ENCODE results near the gene CREBRF. TPM values are rescaled to one million over a fixed set of nuclear protein-coding genes. Genes with fewer than 3 reads are reported as not detected.

CREBRF gene, protein sequence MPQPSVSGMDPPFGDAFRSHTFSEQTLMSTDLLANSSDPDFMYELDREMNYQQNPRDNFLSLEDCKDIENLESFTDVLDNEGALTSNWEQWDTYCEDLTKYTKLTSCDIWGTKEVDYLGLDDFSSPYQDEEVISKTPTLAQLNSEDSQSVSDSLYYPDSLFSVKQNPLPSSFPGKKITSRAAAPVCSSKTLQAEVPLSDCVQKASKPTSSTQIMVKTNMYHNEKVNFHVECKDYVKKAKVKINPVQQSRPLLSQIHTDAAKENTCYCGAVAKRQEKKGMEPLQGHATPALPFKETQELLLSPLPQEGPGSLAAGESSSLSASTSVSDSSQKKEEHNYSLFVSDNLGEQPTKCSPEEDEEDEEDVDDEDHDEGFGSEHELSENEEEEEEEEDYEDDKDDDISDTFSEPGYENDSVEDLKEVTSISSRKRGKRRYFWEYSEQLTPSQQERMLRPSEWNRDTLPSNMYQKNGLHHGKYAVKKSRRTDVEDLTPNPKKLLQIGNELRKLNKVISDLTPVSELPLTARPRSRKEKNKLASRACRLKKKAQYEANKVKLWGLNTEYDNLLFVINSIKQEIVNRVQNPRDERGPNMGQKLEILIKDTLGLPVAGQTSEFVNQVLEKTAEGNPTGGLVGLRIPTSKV
- 10.2 and 13.2 TPM in 2 replicates for total RNA-seq

DNA sequence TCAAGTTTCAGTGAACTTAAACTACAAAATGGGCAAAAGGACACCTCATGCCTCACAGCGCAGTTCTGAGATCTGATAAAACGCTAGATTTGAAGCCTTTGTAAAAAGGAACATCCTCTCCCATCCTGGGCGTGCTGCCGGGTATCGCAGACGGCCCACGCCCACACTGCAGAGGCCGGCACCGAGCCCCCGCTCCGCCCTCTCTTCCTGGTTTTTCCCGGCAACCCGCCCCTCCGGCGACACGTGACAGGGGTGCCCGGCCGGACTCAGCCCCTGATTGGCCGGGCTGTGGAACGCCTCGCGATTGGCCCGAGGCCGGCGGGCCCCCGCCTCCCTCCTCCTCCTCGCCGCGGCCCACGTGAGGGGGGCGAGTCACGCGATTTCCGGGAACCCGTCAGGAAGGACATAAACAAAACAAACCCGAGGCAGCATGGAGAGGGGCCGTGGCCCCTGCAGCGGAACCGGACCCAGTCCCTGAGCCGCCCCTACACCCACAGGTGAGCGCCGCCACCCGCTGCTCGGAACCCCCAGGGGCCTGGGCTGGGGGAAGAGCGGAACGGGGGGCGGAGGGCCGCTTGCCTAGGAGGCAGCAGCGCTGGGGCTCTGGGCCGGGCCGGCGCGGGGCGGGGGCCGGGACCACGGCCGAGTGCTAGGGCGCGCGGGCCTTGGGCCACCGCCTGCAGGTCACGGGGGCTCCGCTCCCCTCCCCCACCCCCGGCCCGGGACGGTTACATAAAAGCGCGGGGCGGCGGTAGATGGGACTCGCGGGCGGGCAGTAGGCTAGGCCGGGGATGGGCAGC lies at the start of gene CREBRF:
Gene CREBRF (plus strand): TSS at position 370 of the 800 bp plus-strand sequence. CDS start 24,424 bp downstream, outside the sequence.

DNA sequence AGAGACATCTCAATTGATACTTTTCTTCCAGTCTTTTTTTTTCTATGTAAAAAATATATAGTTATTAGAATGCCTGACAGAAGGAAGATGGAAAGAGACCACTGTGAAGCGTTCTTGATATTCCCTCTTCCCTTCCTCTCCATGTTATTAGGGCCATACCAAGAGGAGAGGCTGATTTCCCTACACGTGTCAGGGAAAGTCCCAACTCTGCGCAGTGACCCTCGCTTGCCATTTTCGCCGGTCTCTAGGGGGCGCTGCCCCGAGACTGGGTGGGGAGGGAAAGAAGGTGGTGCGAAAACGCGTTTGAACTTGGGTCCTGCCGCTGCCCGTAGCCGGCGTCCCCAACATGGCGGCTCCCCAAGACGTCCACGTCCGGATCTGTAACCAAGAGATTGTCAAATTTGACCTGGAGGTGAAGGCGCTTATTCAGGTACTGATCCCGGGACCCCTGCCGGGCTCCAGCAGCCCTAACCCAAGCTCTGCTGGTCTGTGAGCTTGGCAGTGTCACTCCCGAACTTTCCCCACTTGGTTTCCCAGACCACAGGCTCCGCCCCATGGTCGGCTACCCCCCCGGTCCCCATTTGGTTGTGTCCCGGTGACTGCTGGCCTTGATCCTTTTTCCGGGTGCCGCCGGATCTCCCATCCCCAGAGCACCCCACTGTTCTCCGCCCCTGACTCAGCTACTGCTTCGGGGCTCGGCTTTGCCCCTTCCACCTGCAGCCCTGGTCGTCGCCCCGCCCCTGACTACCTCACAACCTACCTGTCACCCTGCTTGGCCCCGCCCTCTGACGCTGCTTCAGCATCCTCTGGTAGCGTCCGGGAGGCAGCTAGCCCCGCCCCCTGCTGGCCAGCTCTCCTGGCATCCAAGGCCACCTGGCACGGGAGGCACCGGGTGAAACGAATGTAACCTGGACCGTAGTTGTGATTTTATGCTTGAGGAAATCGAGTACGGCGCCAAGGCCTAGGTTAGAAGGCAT lies 88.3 kb downstream of the CREBRF start, which contains the start of gene BNIP1:
Gene BNIP1 (plus strand): TSS at position 332 of the 977 bp plus-strand sequence. CDS start 15 bp downstream, at position 347.

Small RNAs within 50 kb of the gene (small RNA-seq; reads per million reads assigned to genes)
- gene RF00019 (not detected), gene SNORA74B (3,375 reads per million, percentile 100 among the genes with 10 or more reads in this experiment)

Other genes starting within 250 kb of the CREBRF start
- 202 and 223 TPM in 2 replicates for gene ERGIC1, start 222.1 kb upstream of the CREBRF start, total RNA-seq
- gene RPL26L1, start 96.9 kb upstream of the CREBRF start, total RNA-seq, result 42.4 and 51.4 TPM in 2 replicates
- 95.4 and 143 TPM in 2 replicates for gene ATP6V0E1, start 72.6 kb upstream of the CREBRF start, total RNA-seq
- 18.6 and 21.7 TPM in 2 replicates for gene BNIP1, start 88.2 kb downstream of the CREBRF start, total RNA-seq
- not detected in 2 replicates for gene NKX2-5, start 178.9 kb downstream of the CREBRF start, total RNA-seq